NOMO-1 treated with dmso at 0.1 percent for 144 hours (cell line): ENCODE measurements around the gene CATSPERB.
A peak's percentile ranks its signal among the peaks of the same experiment; 100 is the strongest.
"Not testable (repeated sequence)": the region's sequence is repeated elsewhere in the genome, so short reads cannot be mapped to it uniquely, and the experiment has no call there.

Experiments
- DNase-seq: peaks from one replicate; lab custom pipeline; 2025; ENCODE audit not compliant: unreplicated experiment; lab: John Stamatoyannopoulos, UW

Gene CATSPERB

GRCh38 chr14:91679273-91679672 lies 52.6 kb downstream of the CATSPERB start:
- DNase-seq: no peak

GRCh38 chr14:91677687-91678086 lies 54.2 kb downstream of the CATSPERB start:
- DNase-seq: not testable (repeated sequence)

GRCh38 chr14:91674911-91675310 lies 57.0 kb downstream of the CATSPERB start:
- DNase-seq: no peak

GRCh38 chr14:91669867-91670266 lies 62.0 kb downstream of the CATSPERB start:
- no peak for DNase-seq

- DNase-seq: peak; percentile 6
Measured at GRCh38 chr14:91667101-91667500, 64.8 kb downstream of the CATSPERB start.

- no peak for DNase-seq
Measured at GRCh38 chr14:91660790-91661189, 71.1 kb downstream of the CATSPERB start.

- no peak for DNase-seq
Measured at GRCh38 chr14:91654836-91655235, 77.0 kb downstream of the CATSPERB start.

- no peak for DNase-seq
Measured at GRCh38 chr14:91653451-91653850, 78.4 kb downstream of the CATSPERB start.

GRCh38 chr14:91649930-91650329 lies 82.0 kb downstream of the CATSPERB start:
- DNase-seq: no peak

GRCh38 chr14:91647856-91648255 lies 84.0 kb downstream of the CATSPERB start:
- no peak for DNase-seq

GRCh38 chr14:91636604-91637003 lies 95.3 kb downstream of the CATSPERB start:
- DNase-seq: no peak

- DNase-seq: no peak
Measured at GRCh38 chr14:91624757-91625156, 107.1 kb downstream of the CATSPERB start.

- DNase-seq: no peak
Measured at GRCh38 chr14:91614187-91614586, 117.7 kb downstream of the CATSPERB start.

GRCh38 chr14:91613459-91614112 lies 118.3 kb downstream of the CATSPERB start:
- DNase-seq: no peak

- no peak for DNase-seq
Measured at GRCh38 chr14:91611528-91611927, 120.4 kb downstream of the CATSPERB start.

- no peak for DNase-seq
Measured at GRCh38 chr14:91609161-91609560, 122.7 kb downstream of the CATSPERB start.

- DNase-seq: no peak
Measured at GRCh38 chr14:91607322-91608047, 124.4 kb downstream of the CATSPERB start.

GRCh38 chr14:91606851-91607250 lies 125.0 kb downstream of the CATSPERB start:
- peak; percentile 6 for DNase-seq

- DNase-seq: not testable (repeated sequence)
Measured at GRCh38 chr14:91604611-91605010, 127.3 kb downstream of the CATSPERB start.

GRCh38 chr14:91599994-91600393 lies 131.9 kb downstream of the CATSPERB start:
- no peak for DNase-seq

GRCh38 chr14:91595736-91596135 lies 136.2 kb downstream of the CATSPERB start:
- no peak for DNase-seq

GRCh38 chr14:91593957-91594356 lies 137.9 kb downstream of the CATSPERB start:
- not testable (repeated sequence) for DNase-seq

- no peak for DNase-seq
Measured at GRCh38 chr14:91586410-91586809, 145.5 kb downstream of the CATSPERB start.
